GM21576 (cell line): ENCODE data around the gene MAPK8IP1.

Source experiments
- ATAC-seq: cut with Tn5 transposase; IDR thresholded peaks from one replicate; pipeline ENCODE4 v1.9.1; 2021; ENCODE audit warnings: mild to moderate bottlenecking, moderate library complexity; ENCODE audit not compliant: unreplicated experiment

MAPK8IP1 gene

DNA sequence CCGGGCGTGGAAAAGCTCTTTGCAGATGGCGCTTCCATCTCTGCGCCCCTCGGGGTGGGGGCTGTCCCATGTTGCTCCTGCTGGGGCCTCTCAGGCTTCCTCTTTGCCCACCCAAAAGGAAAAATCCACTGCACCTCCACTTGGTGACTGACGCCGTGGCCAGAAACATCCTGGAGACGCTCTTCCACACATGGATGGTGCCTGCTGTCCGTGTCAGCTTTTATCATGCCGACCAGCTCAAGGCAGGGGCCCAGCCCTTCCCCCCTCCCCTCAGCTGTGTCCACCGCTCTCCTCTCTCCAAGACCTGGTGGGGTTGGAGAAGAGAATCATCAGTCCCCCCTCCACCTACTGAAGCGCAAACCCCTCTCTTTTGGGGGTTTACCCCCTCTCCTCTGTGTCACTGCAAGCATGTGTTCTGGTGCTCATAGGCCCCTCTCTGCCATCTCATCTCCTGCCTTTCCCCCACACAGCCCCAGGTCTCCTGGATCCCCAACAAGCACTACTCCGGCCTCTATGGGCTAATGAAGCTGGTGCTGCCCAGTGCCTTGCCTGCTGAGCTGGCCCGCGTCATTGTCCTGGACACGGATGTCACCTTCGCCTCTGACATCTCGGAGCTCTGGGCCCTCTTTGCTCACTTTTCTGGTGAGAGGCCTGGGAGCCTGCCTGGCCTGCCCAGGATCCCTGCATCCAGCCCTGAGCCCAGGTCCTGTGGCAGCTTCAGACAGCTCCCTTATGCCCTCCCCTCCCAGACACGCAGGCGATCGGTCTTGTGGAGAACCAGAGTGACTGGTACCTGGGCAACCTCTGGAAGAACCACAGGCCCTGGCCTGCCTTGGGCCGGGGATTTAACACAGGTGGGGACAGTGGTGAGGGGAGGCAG lies 38.8 kb downstream of the MAPK8IP1 start:
- no peak for ATAC-seq

DNA sequence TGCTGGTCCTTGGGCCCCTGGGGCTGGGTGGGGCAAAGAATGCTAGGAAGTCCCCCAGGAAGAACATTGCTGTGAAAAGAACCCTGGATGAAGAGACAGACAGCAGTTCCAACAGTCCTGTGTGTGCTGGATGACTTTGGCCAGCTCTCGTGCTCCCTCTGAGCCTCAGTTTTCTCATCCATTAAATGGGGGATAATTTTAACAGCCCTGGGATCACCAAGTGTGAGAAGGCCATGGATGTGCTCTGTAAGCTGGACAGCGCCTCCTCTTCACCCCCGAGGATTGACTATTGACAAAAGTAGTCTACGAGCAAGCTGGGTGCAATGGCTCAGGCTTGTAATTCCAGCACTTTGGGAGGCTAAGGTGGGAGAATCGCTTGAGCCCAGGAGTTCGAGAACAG lies 39.5 kb downstream of the MAPK8IP1 start:
- ATAC-seq = no peak

- no peak for ATAC-seq
Measured at GRCh38 chr11:45925550-45925949, 40.1 kb downstream of the MAPK8IP1 start.

- ATAC-seq = no peak
Measured at GRCh38 chr11:45926001-45926401, 40.5 kb downstream of the MAPK8IP1 start.

- ATAC-seq = no peak
Measured at GRCh38 chr11:45926536-45927331, 41.3 kb downstream of the MAPK8IP1 start.

GRCh38 chr11:45927332-45927683 lies 41.9 kb downstream of the MAPK8IP1 start:
- no peak for ATAC-seq

DNA sequence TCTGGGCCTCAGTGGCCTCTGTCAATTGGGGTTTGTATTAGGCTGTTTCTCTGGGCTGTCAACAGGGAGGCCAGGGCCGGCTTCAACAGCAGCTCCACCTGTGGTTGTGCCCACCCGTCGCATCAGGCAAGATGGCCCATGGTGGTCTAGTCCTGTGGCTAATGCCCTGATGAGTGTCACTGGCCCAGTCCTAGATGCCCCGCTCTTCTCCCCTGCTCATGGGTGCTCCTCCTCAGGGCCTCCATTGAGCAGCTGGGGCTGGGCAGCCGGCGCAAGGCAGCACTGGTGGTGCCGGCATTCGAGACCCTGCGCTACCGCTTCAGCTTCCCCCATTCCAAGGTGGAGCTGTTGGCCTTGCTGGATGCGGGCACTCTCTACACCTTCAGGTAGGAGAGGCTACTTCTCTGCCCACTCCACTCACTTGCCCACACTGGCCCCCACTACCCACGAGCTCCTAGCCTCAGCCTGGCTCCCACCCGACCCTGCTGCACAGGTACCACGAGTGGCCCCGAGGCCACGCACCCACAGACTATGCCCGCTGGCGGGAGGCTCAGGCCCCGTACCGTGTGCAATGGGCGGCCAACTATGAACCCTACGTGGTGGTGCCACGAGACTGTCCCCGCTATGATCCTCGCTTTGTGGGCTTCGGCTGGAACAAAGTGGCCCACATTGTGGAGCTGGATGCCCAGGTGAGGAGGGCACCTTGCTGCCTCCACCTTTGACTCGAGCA lies 42.4 kb downstream of the MAPK8IP1 start:
- no peak for ATAC-seq

- ATAC-seq = no peak
Measured at GRCh38 chr11:45928535-45929215, 43.2 kb downstream of the MAPK8IP1 start.

- no peak for ATAC-seq
Measured at GRCh38 chr11:45929486-45930030, 44.1 kb downstream of the MAPK8IP1 start.

DNA sequence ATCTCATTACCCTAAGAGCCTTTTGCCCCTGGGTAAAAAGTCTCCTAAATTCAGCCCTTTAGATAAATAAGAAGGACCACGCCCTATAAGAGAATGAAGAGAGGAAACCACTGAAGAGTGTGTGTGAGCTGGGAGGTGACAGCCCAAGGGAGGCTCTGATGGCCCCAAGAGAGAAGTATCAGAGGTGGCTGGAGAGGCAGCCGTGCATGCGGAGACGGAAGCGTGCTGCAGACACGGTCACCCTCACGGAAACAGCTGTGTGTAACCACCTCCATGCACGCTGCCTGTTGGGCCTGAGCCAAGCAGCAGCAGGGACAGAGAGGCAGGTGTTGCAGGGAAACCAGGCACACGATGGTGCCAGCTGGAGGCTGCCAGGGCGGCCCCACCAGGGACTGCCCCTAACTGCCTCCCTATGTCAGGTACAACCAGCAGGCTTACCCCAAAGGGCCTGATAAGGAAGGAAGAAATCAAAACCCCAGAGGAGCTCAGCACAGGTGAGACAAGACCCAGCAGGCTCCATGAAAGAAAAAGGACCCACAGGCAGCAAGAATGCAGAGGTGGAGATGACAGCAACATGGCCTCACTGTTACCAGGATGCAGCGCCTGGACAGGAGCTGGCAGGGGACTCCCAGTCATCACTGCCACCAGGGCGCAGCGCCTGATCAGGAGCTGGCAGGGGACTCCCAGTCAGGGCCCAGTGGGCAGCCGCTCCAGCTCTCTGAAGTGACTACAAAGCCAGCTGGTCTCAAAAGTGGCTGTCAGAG lies 44.8 kb downstream of the MAPK8IP1 start:
- ATAC-seq = peak; percentile 96

DNA sequence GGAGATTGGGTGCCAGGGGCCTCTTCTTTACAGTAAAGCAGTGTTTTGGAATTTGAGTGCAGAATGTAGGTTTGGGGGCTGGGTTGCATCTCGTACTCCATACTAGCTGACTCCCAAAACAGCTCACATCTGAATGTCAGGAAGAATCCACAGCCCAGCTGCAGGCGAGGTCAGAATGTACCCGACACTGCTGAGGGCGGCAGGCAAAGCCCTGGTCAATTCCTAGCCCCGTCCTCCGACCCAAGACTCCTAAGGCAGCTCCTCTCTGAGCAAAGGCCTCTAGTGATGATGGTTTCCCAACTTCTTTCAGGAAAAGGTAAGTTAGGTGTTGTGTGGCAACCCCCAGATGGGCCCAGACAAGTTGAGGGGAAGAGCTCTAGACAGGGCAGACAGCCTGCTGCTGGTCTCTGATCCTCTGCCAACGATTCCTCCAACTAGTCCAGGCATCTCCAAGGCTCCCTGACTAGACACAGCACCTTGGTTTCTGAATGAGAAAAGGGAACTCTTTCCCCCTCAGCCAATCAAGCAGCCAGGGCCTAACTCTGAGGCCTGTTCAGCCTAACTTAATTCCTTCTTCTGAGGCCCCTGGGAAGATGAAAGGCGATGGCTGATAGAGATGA lies 45.6 kb downstream of the MAPK8IP1 start:
- no peak for ATAC-seq

DNA sequence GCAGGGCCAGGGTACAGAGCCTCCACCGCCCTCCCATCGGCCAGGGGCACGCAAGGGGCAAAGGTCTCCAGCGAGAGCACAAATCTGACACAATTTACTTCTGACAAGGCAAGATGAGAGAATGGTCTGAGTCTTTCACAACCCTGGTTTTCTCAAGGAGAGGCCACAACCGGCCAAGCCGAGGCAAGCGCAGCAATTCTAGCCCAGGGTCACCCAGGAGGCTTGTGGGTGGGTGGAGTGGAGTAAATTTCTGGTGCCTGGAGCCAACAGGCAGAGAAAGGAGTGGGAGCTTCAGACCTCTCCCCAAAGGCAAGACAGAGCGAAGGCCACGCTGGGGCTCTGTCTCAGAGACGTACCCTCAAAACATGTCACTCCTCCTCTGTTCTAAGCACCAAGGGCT lies 46.3 kb downstream of the MAPK8IP1 start:
- no peak for ATAC-seq

- ATAC-seq = no peak
Measured at GRCh38 chr11:45932217-45932616, 46.8 kb downstream of the MAPK8IP1 start.

- ATAC-seq = no peak
Measured at GRCh38 chr11:45933131-45933831, 47.8 kb downstream of the MAPK8IP1 start.

- no peak for ATAC-seq
Measured at GRCh38 chr11:45933846-45934579, 48.6 kb downstream of the MAPK8IP1 start.

DNA sequence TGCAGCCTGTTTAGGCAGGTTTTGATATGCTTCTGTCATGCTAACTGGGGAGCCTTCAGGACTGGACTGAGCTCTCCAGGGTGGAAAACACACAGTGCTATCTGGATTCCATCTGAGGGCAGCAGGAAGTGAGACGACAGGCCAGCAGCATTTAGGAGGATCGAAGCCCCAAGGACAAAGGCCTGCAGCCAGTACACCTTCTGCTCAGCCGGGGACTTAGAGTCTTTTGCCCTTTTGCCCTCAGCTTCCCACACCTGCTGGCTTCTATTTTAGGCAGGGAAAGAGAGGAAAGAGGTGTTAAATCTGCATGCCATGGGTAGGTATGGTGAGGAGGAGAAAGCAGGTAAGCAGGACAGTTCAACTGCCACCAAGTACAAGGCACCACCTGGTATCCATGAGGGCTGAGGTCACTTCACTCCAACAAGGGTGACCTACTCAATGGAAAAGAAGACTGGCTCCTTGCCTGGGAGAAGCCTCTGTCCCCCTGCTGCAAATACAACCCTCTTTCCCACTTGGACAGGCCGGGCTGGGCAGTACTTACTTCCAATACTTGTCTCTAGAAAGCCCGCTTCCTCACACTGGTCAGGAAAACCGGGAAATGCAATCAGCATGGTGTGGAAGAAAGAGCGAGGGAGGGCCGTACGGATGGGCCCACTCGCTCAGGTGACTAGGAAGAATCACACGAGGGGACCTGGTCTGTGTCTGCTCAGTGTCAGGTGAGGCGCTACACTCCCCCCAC lies 49.3 kb downstream of the MAPK8IP1 start:
- ATAC-seq = no peak

DNA sequence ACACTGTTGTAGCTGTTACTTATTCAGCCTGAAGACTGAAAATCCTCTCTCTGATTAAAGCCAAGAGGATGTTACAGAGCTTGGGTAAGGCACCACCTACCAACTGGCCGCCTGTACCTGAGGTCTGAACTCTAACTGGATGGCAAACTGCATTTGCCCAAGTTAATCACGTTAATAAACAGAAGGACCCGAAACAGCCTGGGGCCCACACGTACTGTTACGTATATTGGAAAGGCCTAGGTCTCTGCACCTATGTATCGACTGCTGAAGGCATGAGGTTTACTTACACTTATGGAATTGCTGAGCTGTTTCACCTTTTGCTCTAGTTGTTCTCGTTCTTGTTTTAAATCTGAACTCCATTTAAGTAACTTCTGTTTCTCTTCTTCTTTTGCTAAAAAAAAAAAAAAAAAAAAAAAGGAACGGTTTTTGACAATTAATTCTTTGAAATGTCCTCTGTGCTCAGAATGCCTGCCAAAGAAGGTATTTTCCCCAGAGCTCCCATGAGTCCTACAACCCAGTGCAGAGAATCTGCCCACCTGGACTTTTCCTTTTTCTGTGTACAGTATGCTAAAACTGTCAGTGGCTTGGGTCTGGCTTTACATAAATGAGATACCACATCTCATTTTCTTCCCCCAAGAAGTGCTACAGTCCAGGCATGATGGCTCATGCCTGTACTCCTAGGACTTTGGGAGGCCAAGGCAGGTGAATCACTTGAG lies 50.1 kb downstream of the MAPK8IP1 start:
- ATAC-seq = no peak
